GM18870 (cell line): Measurements from ENCODE around the gene STYXL2.

Source experiments
- ATAC-seq: cut with Tn5 transposase; IDR thresholded peaks from one replicate; pipeline ENCODE4 v1.9.1; 2021; ENCODE audit warnings: moderate library complexity; ENCODE audit not compliant: unreplicated experiment

Gene STYXL2

DNA sequence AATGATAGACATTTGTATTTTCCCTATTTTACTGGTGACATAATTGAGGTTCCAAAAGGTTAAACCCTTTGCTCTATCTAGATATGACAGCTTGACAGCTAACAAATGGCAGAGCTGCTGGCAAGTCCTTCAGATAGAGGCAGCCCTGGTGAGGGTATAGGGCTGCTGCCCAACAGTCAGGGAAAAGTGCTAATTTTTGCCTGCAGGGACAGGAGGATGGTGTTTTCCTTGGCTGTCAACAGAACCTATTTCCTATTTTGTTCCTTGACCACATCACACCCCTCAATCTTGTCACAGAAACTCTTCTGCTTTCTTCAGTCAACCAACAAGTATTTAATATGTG, 16.0 kb upstream of the STYXL2 start:
- ATAC-seq, result no peak

DNA sequence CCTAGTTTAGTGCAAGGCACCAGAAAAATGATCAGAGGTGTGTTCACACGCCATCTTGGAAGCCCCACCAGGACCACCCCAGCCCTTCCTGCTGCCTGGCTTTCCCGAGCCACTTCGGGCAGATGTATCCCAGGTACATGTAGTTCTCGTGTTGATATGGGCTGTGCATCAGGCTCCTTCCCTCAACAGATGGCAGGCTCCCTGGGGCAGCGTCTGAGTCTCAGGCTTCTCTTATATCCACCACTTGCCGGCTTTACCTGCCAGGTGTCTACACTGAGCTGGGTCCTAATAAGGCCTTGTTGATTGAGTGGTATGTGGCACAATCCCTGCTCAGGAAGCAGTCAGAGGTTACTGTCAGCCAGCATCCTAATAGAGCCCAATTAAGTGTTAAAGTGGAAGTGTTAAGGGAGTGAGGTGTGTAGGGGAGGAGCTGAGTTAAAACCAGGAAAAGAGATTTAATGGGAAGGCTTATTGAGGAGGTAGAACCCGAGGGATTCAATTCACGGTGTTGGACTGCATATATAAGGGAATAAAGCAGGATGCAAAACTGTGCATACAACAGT, 12.2 kb upstream of the STYXL2 start:
- no peak for ATAC-seq

DNA sequence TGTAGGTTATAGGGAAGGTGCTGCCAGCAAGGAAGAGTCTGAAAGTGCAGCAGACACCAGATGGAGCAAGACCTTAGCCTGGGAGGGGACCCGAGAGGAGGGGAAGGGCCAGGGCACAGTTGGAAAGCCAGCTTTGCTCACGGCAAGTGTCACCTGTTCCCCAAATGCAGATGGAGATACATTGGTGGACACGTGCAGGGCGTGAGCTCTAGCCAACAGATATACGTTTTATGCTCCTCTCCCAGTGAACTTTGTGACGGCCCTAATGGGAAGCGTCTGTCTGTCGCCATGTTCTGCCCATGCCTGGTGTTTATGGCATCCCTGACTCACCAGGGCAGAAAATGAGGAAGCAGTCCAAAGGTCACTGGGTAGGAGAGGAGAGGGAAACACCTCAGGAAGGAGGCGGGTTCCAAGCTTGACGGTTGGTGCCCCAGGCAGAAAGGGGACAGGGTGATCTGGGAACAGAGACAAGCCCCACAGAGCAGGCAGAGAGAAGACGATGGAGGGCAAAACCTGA, 11.3 kb upstream of the STYXL2 start:
- ATAC-seq, result no peak

DNA sequence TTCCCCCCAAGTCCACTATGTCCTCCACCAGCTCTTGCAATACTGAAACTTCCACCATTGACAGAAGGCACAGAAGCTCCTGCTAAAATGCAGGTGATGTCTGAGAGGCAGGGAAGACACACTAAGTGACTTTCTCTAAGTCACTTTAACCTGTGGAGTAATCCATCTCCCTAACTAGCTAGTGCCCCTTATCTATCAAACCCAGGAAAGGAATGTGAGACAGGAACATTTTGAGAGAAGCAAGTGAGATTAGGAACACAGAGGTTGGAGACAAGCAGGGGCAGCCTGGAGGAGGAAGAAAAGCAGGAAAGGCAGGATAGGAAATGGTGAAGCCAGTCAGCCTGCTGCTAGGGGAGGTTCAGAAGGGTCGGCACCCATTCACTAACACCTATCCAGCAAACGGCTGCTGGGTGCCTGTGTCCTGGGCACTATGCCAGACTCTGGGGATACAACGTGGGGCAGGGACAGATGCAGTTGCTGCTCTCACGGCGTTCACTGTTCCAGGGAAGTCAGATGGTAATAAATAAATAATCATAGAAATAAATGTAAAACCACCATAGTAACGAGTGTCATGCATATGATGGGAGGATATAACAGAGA, 10.7 kb upstream of the STYXL2 start:
- ATAC-seq, result no peak

DNA sequence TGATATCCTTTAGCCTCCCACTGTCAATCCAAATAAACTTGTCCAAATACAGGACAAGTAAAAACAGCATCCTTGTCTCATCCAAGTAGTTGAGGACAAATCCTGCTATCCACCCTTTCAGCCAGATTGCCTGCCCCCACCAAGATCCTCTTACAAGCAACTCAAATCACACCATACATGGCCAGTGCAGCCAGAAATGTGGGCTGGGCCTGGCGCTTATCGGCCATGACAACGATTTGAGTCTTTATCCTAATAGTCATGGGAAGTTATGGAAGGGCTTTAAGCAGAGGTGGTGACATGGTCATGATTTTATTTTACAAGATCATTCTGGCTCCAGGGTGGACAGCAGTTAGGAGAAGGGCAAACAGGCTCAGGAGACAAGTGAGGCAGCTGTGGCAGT, 10.0 kb upstream of the STYXL2 start:
- ATAC-seq, result no peak

DNA sequence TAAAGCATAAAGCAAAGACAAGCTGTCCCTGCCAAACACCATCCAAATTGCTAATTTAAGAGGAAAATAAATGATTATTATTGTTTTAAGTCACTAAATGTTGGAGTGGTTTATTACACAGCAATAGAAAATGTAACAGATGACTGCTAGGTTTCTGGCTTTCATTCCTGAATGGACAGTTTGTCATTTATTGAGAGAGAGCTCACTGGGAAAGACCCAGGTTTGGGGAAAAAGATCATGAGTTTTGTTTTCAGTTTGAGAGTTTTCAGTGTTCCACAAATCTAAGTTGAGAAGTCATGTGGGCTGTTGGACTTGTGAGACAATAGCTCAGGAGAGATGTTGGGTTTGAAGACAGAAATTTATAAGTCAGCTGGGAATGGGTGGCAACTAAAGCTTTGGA, 9.1 kb upstream of the STYXL2 start:
- no peak for ATAC-seq

DNA sequence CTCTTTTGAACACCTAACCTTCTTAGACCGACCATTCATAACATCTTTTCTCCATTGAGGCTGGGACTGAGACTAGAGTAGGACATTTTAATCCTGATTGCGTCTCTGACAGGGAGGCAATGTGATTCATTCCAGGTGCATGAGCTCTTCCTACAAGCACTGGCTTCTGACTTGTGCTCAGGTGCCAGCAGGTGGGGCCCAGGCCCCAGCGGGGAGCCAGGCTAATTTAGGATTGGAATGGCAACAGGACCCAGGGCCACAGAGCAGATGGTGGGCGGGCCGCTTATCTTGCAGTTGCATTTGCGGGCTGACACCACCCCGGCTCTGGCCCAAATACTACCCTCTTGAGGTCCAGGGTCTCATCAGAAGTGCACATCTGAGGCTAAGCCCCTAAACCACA, 7.8 kb upstream of the STYXL2 start:
- ATAC-seq, result no peak

DNA sequence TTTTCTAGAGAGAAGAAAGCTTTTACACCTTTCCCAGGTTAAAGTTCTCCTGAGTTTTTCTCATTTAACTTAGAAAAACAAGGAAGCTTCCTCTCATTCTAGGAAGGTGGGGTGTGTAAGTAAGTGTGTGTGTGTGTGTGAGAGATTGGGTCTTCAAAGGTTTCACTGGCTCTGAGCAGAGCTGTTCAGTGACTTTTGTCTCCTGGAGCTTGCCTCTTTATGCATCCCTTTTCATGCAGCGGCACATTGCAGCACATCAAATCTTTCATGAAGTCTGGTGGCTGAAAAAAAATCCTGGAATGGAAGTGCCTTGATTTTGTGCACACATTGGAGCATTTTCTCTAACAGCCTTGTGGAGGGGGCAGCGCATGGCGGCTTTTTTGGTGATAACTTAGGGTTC, 7.1 kb upstream of the STYXL2 start:
- no peak for ATAC-seq

DNA sequence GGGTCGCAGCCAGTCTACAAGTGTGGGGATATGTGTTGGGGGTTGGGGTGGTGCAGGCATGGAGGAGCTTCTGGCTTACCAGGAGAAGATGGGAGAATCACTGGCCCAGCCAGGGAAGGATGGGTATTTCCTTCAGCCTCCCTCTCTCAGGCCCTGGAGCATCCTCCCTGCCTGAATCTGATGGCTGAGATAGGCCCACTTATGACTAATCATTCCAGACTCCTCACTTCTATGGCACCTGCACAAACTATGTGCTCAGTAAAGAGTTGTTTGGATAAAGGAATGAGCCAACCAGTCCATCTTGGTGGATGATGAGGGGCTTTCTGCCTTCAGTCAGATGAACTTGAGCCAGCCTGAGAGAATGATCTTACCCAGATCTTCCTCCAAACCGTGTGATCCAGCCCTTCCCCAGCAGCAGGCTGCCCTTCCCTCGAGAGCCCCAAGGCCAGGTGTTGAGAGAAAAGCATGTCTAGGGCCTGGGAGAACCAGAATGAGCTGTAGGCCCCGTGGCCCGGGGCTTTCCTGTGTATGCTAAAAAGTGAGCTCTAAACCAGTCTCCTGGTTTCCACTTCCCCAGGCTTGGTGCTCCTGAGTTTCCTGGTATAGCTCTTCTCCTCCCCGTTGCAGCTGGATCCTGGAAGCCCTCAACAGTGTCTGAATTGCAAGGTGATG, 5.0 kb upstream of the STYXL2 start:
- ATAC-seq, result no peak

DNA sequence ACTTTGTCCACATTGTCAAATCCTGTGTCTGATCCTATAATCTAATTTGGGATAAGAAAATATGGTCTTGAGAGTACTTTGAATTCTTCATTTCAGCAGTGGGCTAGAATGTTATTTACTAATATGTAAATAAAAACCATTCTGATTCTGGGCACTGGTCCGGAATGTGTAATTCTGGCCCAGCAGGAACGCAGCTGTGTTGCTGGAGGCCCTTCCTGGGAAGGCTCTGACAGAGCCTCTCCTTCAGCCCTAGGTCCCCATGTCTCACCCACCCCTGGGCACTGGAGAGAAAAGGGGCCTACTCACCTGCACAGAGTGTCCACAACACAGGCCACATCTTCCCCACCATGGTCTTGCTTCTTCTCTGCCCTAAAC, 3.9 kb upstream of the STYXL2 start:
- no peak for ATAC-seq

DNA sequence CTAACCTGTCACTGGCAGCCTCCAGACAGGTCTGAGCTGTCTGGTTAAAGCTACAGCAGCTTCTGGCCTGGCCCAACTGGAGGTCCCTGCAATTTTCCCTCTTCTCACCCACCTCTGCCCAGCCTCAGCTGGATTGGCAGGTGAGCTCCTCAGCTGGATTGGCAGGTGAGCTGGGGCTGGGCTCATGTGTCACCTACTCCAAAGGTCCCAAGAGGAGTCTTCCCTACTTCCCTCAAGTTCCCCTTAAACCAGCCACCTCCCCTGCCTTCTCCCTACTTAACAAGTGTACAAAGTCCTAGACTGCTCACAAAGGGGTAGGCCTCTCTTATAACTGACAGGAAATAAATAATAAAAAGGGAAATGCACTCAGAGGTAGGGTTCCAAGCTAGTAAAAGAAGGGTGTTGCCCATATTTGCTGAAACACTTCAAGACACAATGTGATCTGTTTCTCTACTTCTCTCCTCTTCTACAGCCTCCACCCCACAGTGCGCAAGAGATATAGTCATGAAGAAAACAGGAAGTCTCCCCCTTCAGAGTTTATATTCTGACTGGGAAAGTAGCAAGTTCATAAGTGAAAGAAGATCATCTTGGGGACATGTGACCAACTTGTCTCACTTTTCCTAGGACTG, 3.4 kb upstream of the STYXL2 start, which contains the start of gene GPA33:
Gene GPA33, minus strand, starts transcription at position 64 of the 629 bp plus-strand sequence. CDS start 90 bp downstream, outside the sequence.
- ATAC-seq, result no peak

DNA sequence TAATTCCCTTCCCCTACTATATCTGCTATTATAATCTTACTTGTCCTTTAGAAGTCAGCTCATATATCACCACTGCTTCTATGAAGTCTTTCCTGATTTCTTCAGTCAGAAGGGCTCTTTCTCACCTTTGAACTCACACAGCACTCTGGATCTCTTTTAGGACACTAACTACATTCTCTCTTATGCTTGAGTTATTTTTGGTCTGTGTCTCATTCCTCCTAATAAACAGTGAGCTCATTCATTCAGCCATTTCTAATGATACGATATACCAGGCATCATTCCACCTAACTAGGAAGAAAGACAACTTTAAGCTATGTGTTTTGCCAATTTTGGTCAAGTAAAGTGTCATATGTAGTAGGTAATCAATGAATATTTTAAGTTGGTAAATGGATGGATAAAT, 1.2 kb upstream of the STYXL2 start:
- ATAC-seq, result no peak

DNA sequence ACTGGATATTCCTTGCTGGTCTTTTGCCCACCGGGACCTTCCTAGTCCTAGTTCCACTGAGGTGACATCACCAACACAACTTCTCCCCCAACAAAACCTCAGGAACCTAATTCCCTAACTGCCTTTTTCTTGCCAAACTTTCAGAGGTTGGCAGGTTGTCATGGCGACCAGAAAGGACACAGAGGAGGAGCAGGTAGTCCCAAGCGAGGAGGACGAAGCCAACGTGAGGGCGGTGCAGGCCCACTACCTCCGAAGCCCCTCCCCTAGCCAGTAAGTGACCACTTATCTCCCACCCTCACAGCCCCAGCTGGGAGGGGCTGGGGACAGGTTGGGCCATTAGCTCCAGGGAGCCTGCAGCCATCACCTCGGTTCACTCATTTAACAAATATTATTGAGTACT, 815 bp downstream of the STYXL2 start:
- no peak for ATAC-seq

DNA sequence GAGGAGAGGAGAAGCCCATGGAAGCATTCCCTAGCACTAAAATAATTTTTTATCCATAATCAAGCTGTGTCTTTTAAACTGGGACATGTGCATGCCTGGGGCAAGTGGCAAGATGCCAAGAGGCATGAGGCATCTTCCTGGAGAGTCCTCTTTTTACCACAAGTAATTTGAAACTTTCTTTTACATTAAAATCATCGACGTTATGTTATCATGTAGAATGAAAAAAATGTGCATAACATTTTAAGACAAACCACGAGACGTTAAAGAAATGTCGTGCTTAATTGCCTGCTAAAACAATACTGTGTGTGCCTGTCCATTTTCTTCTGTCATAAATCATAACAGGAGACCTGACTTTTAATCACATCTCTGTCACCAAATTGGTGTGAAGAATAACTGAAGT, 1.5 kb downstream of the STYXL2 start:
- ATAC-seq, result no peak

DNA sequence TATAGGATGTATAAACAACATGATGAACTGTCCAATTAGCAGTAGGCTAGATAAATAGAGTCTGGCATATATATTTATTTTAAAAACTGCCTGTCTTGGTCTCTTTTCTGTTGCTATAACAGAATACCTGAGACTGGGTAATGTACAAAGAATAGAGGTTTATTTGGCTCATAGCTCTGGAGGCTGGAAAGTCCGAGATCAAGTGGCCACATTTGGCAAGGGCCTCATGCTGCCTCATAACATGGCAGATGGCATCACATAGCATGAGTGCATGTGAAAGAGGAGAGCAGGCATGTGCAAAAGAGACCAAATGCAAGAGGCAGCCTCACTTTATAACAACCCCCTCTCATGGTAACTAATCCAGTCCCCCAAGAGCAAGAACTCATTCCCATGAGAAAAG, 6.0 kb downstream of the STYXL2 start:
- ATAC-seq, result no peak

DNA sequence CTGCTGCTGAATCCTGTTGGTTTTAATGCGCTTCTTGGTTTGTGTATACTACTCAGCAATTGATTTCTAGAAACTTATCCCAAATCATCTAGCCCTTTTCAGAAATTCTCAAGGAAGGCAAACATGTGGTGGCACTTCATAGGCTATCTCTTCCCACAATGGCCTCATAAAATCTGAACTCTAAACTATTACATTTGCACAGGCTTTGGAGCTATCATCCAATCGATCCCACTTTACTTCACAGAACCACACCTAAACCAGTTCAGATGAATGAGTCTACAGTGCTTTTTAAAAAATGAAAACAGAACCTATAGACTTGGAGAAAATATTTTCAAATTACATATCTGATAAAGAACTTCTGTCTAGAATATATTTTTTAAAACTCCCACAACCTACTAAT, 6.9 kb downstream of the STYXL2 start:
- ATAC-seq, result no peak

DNA sequence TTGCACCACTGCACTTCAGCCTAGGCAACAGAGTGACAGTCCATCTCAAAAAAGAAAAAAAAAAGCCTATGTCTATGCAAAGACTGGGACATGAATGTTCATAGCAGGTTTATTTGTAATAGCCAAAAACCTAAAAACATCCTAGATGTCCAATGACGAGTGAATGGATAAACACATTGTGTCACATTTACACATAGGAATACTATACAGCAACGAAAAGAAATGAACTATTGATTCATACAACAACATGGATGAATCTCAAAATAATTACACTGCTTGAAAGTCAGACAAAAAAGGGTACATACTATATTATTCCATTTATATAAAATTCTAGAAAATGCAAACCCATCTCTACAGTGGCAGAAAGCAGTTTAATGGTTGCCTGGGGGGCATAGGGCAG, 7.9 kb downstream of the STYXL2 start:
- no peak for ATAC-seq

DNA sequence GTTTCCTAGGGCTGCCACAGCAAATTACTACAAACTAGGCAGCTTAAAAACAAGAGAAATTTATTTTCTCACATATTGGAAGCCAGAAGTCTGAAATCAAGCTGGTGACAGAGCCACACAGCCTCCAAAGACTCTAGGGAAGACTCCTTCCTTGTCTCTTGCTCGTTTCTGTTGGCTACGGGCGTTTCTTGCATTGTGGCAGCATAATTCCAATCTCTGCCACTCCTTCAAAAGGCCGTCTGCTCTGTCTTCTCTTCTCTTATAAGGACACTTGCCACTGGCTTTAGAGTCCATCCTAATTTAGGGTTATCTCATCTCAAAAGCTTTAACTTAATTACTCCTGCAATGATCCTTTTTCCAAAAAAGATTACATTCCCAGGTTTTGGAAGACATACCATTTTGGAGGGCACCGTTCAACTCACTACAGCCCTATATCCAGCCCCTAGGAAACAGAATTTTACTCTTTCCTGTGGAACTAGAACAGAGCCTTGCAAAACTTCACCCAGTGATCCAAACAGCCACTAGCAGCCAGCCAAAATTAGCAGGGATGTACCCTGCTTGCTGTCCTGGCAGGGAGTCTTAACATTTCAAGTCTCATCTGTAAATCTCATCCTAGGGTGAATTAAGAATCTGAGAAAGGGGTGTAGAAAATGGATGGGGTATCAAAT, 9.2 kb downstream of the STYXL2 start:
- ATAC-seq, result no peak

DNA sequence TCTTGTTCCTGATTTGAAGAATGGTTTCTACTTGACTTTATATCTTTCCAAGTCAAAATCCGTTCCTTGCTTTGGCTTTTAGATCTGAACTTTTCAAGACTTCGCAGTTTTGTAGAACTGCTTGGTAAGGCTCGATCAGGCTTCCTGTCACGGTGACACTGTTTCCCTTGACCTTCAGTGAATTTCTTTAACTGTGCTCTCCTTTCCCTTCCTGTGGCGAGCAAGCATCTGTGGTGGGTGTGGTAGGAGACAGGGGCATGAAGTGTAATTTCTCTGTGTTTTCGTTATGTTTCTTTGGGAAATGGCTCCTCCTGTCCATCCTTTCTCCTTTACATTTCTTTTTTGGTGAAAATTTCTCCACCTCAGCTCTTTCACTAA, 10.4 kb downstream of the STYXL2 start:
- peak; percentile 50 for ATAC-seq

DNA sequence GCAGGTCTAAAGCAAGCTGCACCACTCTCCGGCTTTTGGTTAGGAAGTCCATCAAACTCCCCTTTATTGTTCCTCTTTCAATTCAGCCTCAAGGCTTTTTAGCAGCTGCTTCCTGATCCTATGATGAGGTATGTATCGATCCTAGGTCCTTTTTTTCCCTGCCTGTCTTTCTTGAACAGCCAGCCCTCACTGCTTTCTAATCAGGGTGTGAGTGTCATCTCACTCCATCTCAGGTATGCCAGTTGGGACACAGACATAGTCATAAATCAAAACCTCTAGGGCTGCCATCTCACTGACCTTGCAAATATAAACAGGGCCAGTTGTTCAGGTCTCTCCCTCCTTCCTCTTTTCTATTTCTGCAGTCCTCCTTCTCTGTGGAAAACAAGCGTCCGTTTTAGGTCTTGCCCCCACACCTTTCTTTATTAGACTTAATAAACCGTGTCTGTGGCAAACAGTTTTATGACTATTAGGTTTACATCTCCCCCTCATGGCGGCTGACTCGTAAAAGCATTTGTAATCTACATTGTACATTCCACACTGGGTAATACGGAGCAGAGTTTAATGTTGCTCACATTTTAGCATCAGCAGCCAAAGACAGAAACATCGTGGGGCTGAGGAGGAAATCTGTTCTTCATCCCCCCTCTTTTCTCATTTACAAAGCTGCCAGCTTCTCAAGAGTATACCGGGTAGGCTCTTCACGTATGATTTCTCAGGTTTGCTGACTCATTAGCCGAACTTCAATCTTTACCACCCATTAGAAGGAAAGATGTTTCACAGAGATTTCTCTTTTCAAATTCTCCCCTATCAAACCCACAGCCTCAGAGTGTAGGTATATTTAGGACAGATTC, 11.6 kb downstream of the STYXL2 start:
- no peak for ATAC-seq

DNA sequence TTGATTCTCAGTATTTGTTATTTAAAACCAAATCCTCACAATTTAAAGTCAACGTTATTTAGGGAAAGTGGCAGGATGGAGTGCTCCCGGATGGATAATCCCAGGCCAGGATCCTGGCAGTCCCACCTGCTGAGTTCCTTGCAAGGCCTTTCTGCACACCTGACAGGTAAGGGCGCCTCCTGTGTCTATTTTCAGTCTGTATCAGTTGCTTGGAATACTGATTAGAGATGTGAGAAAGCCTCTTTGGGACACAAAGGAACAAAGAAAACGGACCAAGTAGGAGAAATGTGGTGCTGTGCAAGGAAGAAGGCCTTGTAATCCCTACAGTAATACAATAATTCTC, 12.2 kb downstream of the STYXL2 start:
- ATAC-seq, result no peak
